Right lobe of liver (tissue), 4 donors: ENCODE results near the gene TRIOBP.
"Not testable (repeated sequence)": the region's sequence is repeated elsewhere in the genome, so short reads cannot be mapped to it uniquely, and the experiment has no call there.

ENCODE experiments used
- CTCF ChIP-seq, 4 donors: fragments of 200-600 bp in 3 of 4; fragments of 450-650 bp in 1 of 4; IDR thresholded peaks; one replicate each; pipeline versions ENCODE4 v1.5.1 to v1.8.0; 2016 to 2022; ENCODE audit warnings: antibody characterized with exemption in 4 of 4, mild to moderate bottlenecking in 2 of 4
- POLR2A ChIP-seq: fragments of 450-650 bp; IDR thresholded peaks from one replicate; pipeline ENCODE4 v1.6.1; 2017; ENCODE audit warnings: antibody characterized with exemption, mild to moderate bottlenecking
- donor health status: DM: no; HTN: no; CAD: no.
- donor health status: DM: no; HTN: no; CAD: no.
- donor health status: DM: no; HTN: yes; CAD: no.

GRCh38 chr22:37696260-37696656 is 590 bp upstream of the TRIOBP start:
- TF ChIP-seq CTCF (IDR thresholded peaks at IDR 0.05); POLR2A: not testable (repeated sequence)
